ENCODE measurements around the gene GSN.
A peak's percentile ranks its signal among the peaks of the same experiment; 100 is the strongest.

DNA sequence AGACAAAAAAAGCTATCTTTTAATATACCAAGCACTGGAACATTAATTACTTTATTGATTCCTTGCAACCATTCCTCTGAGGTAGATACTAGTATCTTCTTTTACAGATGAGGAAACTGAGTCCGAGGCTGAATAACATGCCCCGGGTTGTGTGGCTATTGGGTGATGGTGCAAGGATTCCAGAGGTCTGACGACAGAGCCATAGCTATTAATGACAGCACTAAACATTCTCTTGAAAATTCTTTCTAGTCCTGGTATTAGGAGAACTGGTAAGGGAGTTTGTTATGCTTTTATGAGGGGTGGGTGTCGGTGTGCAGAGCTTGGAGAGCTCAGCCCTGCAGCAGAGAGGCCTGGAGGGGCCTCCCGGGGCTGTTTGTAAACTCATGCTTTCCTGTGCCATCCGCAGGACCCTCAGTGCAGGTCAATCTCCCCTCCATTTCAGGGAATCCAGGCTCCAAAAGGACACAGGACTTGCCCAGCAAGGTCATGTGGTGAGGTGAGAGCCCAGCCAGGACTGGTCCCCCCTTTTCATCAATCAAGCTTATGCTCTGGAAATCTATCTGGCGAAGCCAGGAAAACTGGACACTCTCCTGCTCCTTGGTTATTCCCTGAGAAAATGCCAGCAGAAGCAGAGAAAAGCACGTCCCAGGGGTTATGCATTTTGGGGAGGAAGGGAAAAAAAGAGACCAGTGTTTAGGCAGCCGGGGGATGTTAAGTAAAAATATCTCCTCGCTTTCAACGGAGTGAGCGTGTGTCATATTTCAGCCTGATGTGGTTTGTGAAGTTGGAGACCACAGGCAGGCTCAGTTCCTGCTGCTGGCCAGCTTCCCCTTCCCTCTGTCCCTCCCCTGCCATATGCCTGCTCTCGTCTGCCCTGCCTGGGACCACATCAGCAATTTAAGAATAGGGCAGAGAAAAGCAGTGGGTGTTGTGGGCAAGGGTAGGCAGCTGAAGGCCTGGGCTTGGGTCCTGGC, 3.7 kb downstream of the GSN start:
- TF ChIP-seq, protein P1, sequence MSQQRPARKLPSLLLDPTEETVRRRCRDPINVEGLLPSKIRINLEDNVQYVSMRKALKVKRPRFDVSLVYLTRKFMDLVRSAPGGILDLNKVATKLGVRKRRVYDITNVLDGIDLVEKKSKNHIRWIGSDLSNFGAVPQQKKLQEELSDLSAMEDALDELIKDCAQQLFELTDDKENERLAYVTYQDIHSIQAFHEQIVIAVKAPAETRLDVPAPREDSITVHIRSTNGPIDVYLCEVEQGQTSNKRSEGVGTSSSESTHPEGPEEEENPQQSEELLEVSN (IDR thresholded peaks at IDR 0.05; ENCODE audit: borderline replicate concordance in 1 of 2, extremely low read depth in 1 of 2, insufficient read depth in 1 of 2, insufficient read length in 1 of 2, low read depth in 1 of 2, low read length in 1 of 2, poor library complexity in 1 of 2, severe bottlenecking in 1 of 2), result no peak
- TF ChIP-seq TEAD2 (tag; IDR thresholded peaks at IDR 0.05), result no peak
- no peak for TF ChIP-seq ZFP36 (IDR thresholded peaks at IDR 0.05; ENCODE audit: low read depth, low read length, partially characterized antibody)
- TF ChIP-seq SIX5 (IDR thresholded peaks at IDR 0.05; ENCODE audit: borderline replicate concordance in 1 of 2, insufficient read depth in 1 of 2, low read depth in 1 of 2, low read length in 2 of 2), result no peak
- no peak for TF ChIP-seq MEF2A (IDR thresholded peaks at IDR 0.05; ENCODE audit: control insufficient read depth, low read depth, low read length)
- TF ChIP-seq, protein P2, sequence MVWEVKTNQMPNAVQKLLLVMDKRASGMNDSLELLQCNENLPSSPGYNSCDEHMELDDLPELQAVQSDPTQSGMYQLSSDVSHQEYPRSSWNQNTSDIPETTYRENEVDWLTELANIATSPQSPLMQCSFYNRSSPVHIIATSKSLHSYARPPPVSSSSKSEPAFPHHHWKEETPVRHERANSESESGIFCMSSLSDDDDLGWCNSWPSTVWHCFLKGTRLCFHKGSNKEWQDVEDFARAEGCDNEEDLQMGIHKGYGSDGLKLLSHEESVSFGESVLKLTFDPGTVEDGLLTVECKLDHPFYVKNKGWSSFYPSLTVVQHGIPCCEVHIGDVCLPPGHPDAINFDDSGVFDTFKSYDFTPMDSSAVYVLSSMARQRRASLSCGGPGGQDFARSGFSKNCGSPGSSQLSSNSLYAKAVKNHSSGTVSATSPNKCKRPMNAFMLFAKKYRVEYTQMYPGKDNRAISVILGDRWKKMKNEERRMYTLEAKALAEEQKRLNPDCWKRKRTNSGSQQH (CRISPR knock-in tag; IDR thresholded peaks at IDR 0.05), result no peak
- TF ChIP-seq TEAD1 (CRISPR knock-in tag; IDR thresholded peaks at IDR 0.05), result no peak
- TF ChIP-seq, protein P3, sequence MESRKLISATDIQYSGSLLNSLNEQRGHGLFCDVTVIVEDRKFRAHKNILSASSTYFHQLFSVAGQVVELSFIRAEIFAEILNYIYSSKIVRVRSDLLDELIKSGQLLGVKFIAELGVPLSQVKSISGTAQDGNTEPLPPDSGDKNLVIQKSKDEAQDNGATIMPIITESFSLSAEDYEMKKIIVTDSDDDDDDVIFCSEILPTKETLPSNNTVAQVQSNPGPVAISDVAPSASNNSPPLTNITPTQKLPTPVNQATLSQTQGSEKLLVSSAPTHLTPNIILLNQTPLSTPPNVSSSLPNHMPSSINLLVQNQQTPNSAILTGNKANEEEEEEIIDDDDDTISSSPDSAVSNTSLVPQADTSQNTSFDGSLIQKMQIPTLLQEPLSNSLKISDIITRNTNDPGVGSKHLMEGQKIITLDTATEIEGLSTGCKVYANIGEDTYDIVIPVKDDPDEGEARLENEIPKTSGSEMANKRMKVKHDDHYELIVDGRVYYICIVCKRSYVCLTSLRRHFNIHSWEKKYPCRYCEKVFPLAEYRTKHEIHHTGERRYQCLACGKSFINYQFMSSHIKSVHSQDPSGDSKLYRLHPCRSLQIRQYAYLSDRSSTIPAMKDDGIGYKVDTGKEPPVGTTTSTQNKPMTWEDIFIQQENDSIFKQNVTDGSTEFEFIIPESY (CRISPR knock-in tag; IDR thresholded peaks at IDR 0.05), result 0 out of 2 replicates have a peak, but pooled peaks have one; percentile 15
- TF ChIP-seq, protein P4, sequence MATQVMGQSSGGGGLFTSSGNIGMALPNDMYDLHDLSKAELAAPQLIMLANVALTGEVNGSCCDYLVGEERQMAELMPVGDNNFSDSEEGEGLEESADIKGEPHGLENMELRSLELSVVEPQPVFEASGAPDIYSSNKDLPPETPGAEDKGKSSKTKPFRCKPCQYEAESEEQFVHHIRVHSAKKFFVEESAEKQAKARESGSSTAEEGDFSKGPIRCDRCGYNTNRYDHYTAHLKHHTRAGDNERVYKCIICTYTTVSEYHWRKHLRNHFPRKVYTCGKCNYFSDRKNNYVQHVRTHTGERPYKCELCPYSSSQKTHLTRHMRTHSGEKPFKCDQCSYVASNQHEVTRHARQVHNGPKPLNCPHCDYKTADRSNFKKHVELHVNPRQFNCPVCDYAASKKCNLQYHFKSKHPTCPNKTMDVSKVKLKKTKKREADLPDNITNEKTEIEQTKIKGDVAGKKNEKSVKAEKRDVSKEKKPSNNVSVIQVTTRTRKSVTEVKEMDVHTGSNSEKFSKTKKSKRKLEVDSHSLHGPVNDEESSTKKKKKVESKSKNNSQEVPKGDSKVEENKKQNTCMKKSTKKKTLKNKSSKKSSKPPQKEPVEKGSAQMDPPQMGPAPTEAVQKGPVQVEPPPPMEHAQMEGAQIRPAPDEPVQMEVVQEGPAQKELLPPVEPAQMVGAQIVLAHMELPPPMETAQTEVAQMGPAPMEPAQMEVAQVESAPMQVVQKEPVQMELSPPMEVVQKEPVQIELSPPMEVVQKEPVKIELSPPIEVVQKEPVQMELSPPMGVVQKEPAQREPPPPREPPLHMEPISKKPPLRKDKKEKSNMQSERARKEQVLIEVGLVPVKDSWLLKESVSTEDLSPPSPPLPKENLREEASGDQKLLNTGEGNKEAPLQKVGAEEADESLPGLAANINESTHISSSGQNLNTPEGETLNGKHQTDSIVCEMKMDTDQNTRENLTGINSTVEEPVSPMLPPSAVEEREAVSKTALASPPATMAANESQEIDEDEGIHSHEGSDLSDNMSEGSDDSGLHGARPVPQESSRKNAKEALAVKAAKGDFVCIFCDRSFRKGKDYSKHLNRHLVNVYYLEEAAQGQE (IDR thresholded peaks at IDR 0.05; ENCODE audit: borderline replicate concordance), result no peak
- TF ChIP-seq, protein P4 (CRISPR knock-in tag; IDR thresholded peaks at IDR 0.05; ENCODE audit: low read depth), result no peak
- TF ChIP-seq RFX1 (IDR thresholded peaks at IDR 0.05), result no peak
- TF ChIP-seq, protein P5, sequence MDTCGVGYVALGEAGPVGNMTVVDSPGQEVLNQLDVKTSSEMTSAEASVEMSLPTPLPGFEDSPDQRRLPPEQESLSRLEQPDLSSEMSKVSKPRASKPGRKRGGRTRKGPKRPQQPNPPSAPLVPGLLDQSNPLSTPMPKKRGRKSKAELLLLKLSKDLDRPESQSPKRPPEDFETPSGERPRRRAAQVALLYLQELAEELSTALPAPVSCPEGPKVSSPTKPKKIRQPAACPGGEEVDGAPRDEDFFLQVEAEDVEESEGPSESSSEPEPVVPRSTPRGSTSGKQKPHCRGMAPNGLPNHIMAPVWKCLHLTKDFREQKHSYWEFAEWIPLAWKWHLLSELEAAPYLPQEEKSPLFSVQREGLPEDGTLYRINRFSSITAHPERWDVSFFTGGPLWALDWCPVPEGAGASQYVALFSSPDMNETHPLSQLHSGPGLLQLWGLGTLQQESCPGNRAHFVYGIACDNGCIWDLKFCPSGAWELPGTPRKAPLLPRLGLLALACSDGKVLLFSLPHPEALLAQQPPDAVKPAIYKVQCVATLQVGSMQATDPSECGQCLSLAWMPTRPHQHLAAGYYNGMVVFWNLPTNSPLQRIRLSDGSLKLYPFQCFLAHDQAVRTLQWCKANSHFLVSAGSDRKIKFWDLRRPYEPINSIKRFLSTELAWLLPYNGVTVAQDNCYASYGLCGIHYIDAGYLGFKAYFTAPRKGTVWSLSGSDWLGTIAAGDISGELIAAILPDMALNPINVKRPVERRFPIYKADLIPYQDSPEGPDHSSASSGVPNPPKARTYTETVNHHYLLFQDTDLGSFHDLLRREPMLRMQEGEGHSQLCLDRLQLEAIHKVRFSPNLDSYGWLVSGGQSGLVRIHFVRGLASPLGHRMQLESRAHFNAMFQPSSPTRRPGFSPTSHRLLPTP (IDR thresholded peaks at IDR 0.05; ENCODE audit: borderline replicate concordance, extremely low read depth, insufficient read length), result no peak

Data from K562 (cell line).